Calu3 (cell line): ENCODE data around the gene PDK1. TPM values are rescaled to one million over a fixed set of nuclear protein-coding genes. Genes with fewer than 3 reads are reported as not detected.

Experiments
- BruUV-seq: library from RNA; stranded (reverse); fragments of 400-500 nt; replicated peaks from 2 replicates; lab custom pipeline; 2021; lab: Mats Ljungman, UMichigan
- CTCF ChIA-PET: fragments of 300-600 bp; sonication (Branson Sonifier 250); formaldehyde crosslinking; loops from one replicate; lab custom pipeline; 2022; ENCODE audit warnings: antibody characterized with exemption; lab: Charles Lee
- DNase-seq: peaks from one replicate; pipeline ENCODE4 v3.0.0; 2022
- H3K27ac Mint-ChIP-seq: one replicate; pipeline ENCODE4 v1.8.0; 2022; ENCODE audit warnings: mixed read lengths; ENCODE audit not compliant: unreplicated experiment
- H3K27me3 Mint-ChIP-seq: one replicate; pipeline ENCODE4 v1.8.0; 2022; ENCODE audit warnings: mixed read lengths; ENCODE audit not compliant: unreplicated experiment
- H3K36me3 Mint-ChIP-seq: one replicate; pipeline ENCODE4 v1.8.0; 2022; ENCODE audit warnings: mild to moderate bottlenecking, moderate library complexity, mixed read lengths; ENCODE audit not compliant: insufficient read depth, unreplicated experiment
- H3K4me1 Mint-ChIP-seq: one replicate; pipeline ENCODE4 v1.8.0; 2022; ENCODE audit warnings: mild to moderate bottlenecking, low read depth, mixed read lengths; ENCODE audit not compliant: unreplicated experiment
- H3K4me3 Mint-ChIP-seq: one replicate; pipeline ENCODE4 v1.8.0; 2022; ENCODE audit warnings: mild to moderate bottlenecking, low read depth, moderate library complexity, mixed read lengths; ENCODE audit not compliant: unreplicated experiment
- H3K9me3 Mint-ChIP-seq: one replicate; pipeline ENCODE4 v1.8.0; 2022; ENCODE audit warnings: low read depth, mixed read lengths; ENCODE audit not compliant: unreplicated experiment
- CTCF ChIP-seq: fragments of 200-600 bp; IDR thresholded peaks from one replicate; pipeline ENCODE4 v1.8.0; 2022; ENCODE audit warnings: antibody characterized with exemption; ENCODE audit not compliant: unreplicated experiment
- intact Hi-C: fragments of 100-400 bp; cut with micrococcal nuclease; formaldehyde crosslinking; loops from one replicate; pipeline ENCODE4 v1.10.0; 2022; ENCODE audit not compliant: unreplicated experiment
- total RNA-seq: library from RNA; stranded (reverse); gene quantifications from 2 replicates; pipeline ENCODE4 v1.2.3, GENCODE V29; 2022

PDK1 gene
- total RNA-seq, 1 experiment from 2014 or later = 16.8 TPM

GRCh38 chr2:172639823-172640222, 83.9 kb downstream of the PDK1 start:
- H3K9me3 Mint-ChIP-seq = no peaks in the 10 kb centered on the region
- no peaks in the 10 kb centered on the region for H3K27me3 Mint-ChIP-seq
- intact Hi-C loops = no loop called here
- H3K4me3 Mint-ChIP-seq = no peak overlapping the region
- H3K27ac Mint-ChIP-seq = no peak overlapping the region
- BruUV-seq = no TSS peak
- H3K4me1 Mint-ChIP-seq = no peaks in the 10 kb centered on the region
- no peaks in the 10 kb centered on the region for H3K36me3 Mint-ChIP-seq
- no peak for TF ChIP-seq CTCF
- no peak for DNase-seq
- CTCF ChIA-PET = no interaction called here

GRCh38 chr2:172640389-172640788, 84.5 kb downstream of the PDK1 start:
- Mint-ChIP-seq H3K4me3 (no peak overlapping the region), H3K27me3 (no peaks in the 10 kb centered on the region), H3K27ac (no peak overlapping the region), H3K36me3 (no peaks in the 10 kb centered on the region), H3K9me3 (no peaks in the 10 kb centered on the region), H3K4me1 (no peaks in the 10 kb centered on the region)
- no TSS peak for BruUV-seq
- TF ChIP-seq CTCF = no peak
- intact Hi-C loops = no loop called here
- DNase-seq = no peak
- CTCF ChIA-PET = no interaction called here

- Mint-ChIP-seq H3K9me3 (no peaks in the 10 kb centered on the region), H3K27me3 (no peaks in the 10 kb centered on the region), H3K36me3 (no peaks in the 10 kb centered on the region), H3K27ac (no peak overlapping the region), H3K4me1 (no peaks in the 10 kb centered on the region), H3K4me3 (no peak overlapping the region)
- CTCF ChIA-PET = no interaction called here
- intact Hi-C loops = no loop called here
- no peak for TF ChIP-seq CTCF
- no TSS peak for BruUV-seq
- DNase-seq = no peak
These were observed 86.6 kb downstream of the PDK1 start for GRCh38 chr2:172642301-172643020.

GRCh38 chr2:172643142-172643541, 87.3 kb downstream of the PDK1 start:
- no peaks in the 10 kb centered on the region for H3K27me3 Mint-ChIP-seq
- no peaks in the 10 kb centered on the region for H3K36me3 Mint-ChIP-seq
- H3K4me1 Mint-ChIP-seq = no peaks in the 10 kb centered on the region
- no TSS peak for BruUV-seq
- H3K27ac Mint-ChIP-seq = no peak overlapping the region
- no peak overlapping the region for H3K4me3 Mint-ChIP-seq
- intact Hi-C loops = no loop called here
- no peaks in the 10 kb centered on the region for H3K9me3 Mint-ChIP-seq
- DNase-seq = no peak
- TF ChIP-seq CTCF = no peak
- CTCF ChIA-PET = no interaction called here
